ENCODE results near the gene ASTL. TPM values are rescaled to one million over a fixed set of nuclear protein-coding genes. Genes with fewer than 3 reads are reported as not detected.

The ASTL gene
- total RNA-seq, 2 experiments from 2014 or later: 0.49 TPM; not detected in 1

DNA sequence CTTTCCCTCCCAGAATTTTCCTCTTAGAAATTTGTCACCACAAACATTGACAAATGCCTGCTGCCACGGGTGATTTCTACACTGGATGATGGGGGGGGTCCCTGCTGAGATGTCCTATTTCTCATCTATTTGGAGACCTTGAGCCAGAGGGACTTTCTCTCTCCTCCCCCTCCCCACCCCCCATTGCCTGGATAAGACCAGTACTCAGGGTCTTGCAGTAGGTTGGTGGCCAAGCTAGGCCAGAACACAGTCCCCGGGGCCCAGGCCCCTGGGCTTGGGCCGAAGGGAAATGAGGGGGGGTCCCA, 7.5 kb upstream of the ASTL start:
- H3K4me3 ChIP-seq (ENCODE audit: low read depth, low read length, poor library complexity, severe bottlenecking): peak overlapping the region; percentile 97
- no peaks in the 10 kb centered on the region for H3K9me3 ChIP-seq (ENCODE audit: low read length)
- TF ChIP-seq EZH2phosphoT487 (IDR thresholded peaks at IDR 0.05; ENCODE audit: borderline replicate concordance, low read depth, low read length): no peak
- TF ChIP-seq, protein P1, sequence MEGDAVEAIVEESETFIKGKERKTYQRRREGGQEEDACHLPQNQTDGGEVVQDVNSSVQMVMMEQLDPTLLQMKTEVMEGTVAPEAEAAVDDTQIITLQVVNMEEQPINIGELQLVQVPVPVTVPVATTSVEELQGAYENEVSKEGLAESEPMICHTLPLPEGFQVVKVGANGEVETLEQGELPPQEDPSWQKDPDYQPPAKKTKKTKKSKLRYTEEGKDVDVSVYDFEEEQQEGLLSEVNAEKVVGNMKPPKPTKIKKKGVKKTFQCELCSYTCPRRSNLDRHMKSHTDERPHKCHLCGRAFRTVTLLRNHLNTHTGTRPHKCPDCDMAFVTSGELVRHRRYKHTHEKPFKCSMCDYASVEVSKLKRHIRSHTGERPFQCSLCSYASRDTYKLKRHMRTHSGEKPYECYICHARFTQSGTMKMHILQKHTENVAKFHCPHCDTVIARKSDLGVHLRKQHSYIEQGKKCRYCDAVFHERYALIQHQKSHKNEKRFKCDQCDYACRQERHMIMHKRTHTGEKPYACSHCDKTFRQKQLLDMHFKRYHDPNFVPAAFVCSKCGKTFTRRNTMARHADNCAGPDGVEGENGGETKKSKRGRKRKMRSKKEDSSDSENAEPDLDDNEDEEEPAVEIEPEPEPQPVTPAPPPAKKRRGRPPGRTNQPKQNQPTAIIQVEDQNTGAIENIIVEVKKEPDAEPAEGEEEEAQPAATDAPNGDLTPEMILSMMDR (conservative IDR thresholded peaks at IDR 0.05; ENCODE audit: low read length): no peak
- no peak for DNase-seq (ENCODE audit: low spot score)
- H3K27ac ChIP-seq (ENCODE audit: low read depth, low read length, poor library complexity, severe bottlenecking): peak overlapping the region; percentile 97
- ChIA-PET CTCF (ENCODE audit: unreplicated experiment) (no interaction called here), POLR2A (interaction anchor here (0.8 to 3.1 kb wide), 3 partner anchors 11 to 29 kb away, joined by 3 to 10 read pairs (median 3); no protein-coding TSS in a partner anchor)
- peak overlapping the region; percentile 98 for H3K4me2 ChIP-seq (ENCODE audit: low read length)
- BruUV-seq (replicated peaks): TSS peak; percentile 91
- H4K20me1 ChIP-seq (ENCODE audit: insufficient read depth, low read length): no peaks in the 10 kb centered on the region
- H2AFZ ChIP-seq (ENCODE audit: low read length): no peak overlapping the region
- peaks cover 33% of the 10 kb centered on the region for H3K36me3 ChIP-seq (ENCODE audit: insufficient read depth, low read length)
- no peaks in the 10 kb centered on the region for H3K9me2 ChIP-seq (ENCODE audit: insufficient read depth, low read length)
- H3K4me1 ChIP-seq (ENCODE audit: insufficient read depth, low read length, poor library complexity, severe bottlenecking): peaks cover 73% of the 10 kb centered on the region
- intact Hi-C loops (cut with micrococcal nuclease; ENCODE audit: unreplicated experiment): loop anchor here (1.0 kb wide), 2 partner anchors 18 to 120 kb away; partner anchors contain the start of gene TMEM127
- H3K79me2 ChIP-seq (ENCODE audit: insufficient read depth, low read depth, low read length): peaks cover 29% of the 10 kb centered on the region

DNA sequence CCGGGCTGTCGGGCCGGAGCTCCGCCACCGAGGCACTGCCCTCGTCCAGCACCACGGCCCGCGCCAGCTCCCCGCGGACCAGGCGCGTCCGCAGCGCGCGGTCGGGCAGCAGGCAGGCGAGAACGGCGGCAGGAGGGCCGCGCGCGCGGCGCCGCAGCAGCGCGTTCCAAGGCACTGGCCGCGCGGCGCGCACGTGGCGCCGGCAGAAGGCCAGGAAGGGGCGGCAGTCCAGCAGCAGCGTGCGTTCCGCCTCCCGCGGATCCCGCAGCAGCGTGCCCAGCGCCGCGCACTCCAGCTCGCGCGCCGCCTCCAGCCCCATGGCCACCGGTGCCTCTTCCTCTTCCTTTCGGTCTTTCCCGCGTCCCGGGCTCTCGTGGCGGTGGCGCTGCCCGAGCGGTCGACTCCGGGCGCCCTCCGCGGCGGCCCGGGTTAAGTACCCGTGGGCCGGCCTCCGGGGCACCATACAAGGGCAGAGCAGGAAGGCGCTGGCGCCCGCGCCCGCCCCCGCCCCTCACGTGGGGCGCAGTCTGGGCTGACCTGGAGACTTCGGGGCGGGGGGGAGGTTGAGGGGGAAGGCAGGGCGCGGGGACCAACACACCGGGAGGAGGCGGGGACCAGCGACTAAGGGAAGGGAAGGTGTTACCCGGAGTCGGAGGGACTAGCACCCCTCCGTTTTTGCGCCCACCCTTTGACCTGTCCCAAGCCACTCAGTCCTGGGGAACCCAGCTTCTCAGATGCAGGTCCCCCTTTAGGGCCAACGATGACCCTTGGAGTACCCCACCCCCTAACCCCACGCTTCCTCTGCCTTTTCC, 6.9 kb upstream of the ASTL start, which contains the start of gene DUSP2:
DUSP2 (minus strand) TSS at position 405 of the 812 bp plus-strand sequence; CDS start at position 319, 86 bp downstream.
- CTCF ChIA-PET (ENCODE audit: unreplicated experiment): interaction anchor here (3.7 kb wide), 1 partner anchor 28 kb away, joined by 22 read pairs; no protein-coding TSS in a partner anchor
- no peaks in the 10 kb centered on the region for H3K9me2 ChIP-seq (ENCODE audit: insufficient read depth, low read length)

More for the DNA sequence above, 6.9 kb upstream of the ASTL start, which contains the start of gene DUSP2:
- POLR2A ChIA-PET: interaction anchor here (0.8 to 3.1 kb wide), 3 partner anchors 11 to 30 kb away, joined by 3 to 10 read pairs (median 3); no protein-coding TSS in a partner anchor
- Histone ChIP-seq H3K4me3 (ENCODE audit: low read depth, low read length, poor library complexity, severe bottlenecking) (peak within 1 kb of the TSS; percentile 97), H3K4me2 (ENCODE audit: low read length) (peak within 1 kb of the TSS; percentile 98), H2AFZ (ENCODE audit: low read length) (no peak within 1 kb of the TSS), H4K20me1 (ENCODE audit: insufficient read depth, low read length) (no peaks in the 10 kb centered on the region), H3K27ac (ENCODE audit: low read depth, low read length, poor library complexity, severe bottlenecking) (peak within 1 kb of the TSS; percentile 97), H3K9me3 (ENCODE audit: low read length) (no peaks in the 10 kb centered on the region), H3K79me2 (ENCODE audit: insufficient read depth, low read depth, low read length) (peaks cover 29% of the 10 kb centered on the region), H3K36me3 (ENCODE audit: insufficient read depth, low read length) (peaks cover 33% of the 10 kb centered on the region), H3K4me1 (ENCODE audit: insufficient read depth, low read length, poor library complexity, severe bottlenecking) (peaks cover 68% of the 10 kb centered on the region)
- TF ChIP-seq, protein P1 (conservative IDR thresholded peaks at IDR 0.05; ENCODE audit: low read length): no peak
- TF ChIP-seq EZH2phosphoT487 (IDR thresholded peaks at IDR 0.05; ENCODE audit: borderline replicate concordance, low read depth, low read length): no peak
- intact Hi-C loops (cut with micrococcal nuclease; ENCODE audit: unreplicated experiment): loop anchor here (1.0 kb wide), 1 partner anchor 120 kb away; the partner anchor contains the start of gene TMEM127
- peak; percentile 90 for DNase-seq (ENCODE audit: low spot score)
- BruUV-seq (replicated peaks): no TSS peak
